Cardiac muscle cell (in vitro differentiated cells and primary cell): ENCODE results near the gene TNIK. TPM values are rescaled to one million over a fixed set of nuclear protein-coding genes. Genes with fewer than 3 reads are reported as not detected.

Experiments
- DNase-seq, 2 donors: peaks; one replicate each; pipeline versions ENCODE4 v3.0.0 to v3.0.0-alpha.2; 2010 to 2017; ENCODE audit warnings: low read depth in 1 of 2, low spot score in 1 of 2
- H3K27ac ChIP-seq: fragments of 200-600 bp; sonication (generic); 2 replicates; pipeline ENCODE4 v1.5.1; 2016
- H3K27me3 ChIP-seq: fragments of 200-600 bp; sonication (generic); 2 replicates; pipeline ENCODE4 v1.6.0; 2016; ENCODE audit warnings: control low read depth
- H3K36me3 ChIP-seq: fragments of 200-600 bp; sonication (generic); 2 replicates; pipeline ENCODE4 v1.5.1; 2016; ENCODE audit warnings: control low read depth
- H3K4me1 ChIP-seq: fragments of 200-600 bp; sonication (generic); 2 replicates; pipeline ENCODE4 v1.8.1; 2017; ENCODE audit warnings: low read depth, mild to moderate bottlenecking, mixed run types
- H3K4me3 ChIP-seq: fragments of 200-600 bp; sonication (generic); 2 replicates; pipeline ENCODE4 v1.5.1; 2016; ENCODE audit warnings: mild to moderate bottlenecking
- H3K9me3 ChIP-seq: fragments of 200-600 bp; sonication (generic); 2 replicates; pipeline ENCODE4 v1.5.1; 2017; ENCODE audit warnings: low read depth, mild to moderate bottlenecking, control low read depth
- polyA plus RNA-seq: library from polyadenylated mRNA; unstranded; fragments of >200 nt; fragmentation: Nextera tagmentation; extraction: Ambion mirVana; gene quantifications from 2 replicates; pipeline ENCODE4 v1.2.1, GENCODE V29; 2016
- total RNA-seq: library from RNA; depleted of rRNA; stranded (reverse); fragments of >200 nt; gene quantifications from 2 replicates; pipeline ENCODE4 v1.2.3, GENCODE V29; 2016
- TF ChIP-seq, protein P1 (sequence below): IDR thresholded peaks from 2 replicates; pipeline ENCODE4 v1.5.1; 2012; ENCODE audit warnings: low read depth, mild to moderate bottlenecking, low read length

Gene TNIK
- total and polyA plus RNA-seq, 2 experiments from 2014 or later, result 32.8 to 55.1 TPM

GRCh38 chr3:171342783-171343420 is 117.3 kb downstream of the TNIK start:
- DNase-seq, result no peak
- Histone ChIP-seq H3K4me3 (no peak overlapping the region), H3K27ac (no peak overlapping the region), H3K9me3 (no peaks in the 10 kb centered on the region), H3K36me3 (no peaks in the 10 kb centered on the region), H3K27me3 (no peaks in the 10 kb centered on the region), H3K4me1 (peaks cover 15% of the 10 kb centered on the region)
- TF ChIP-seq, protein P1, sequence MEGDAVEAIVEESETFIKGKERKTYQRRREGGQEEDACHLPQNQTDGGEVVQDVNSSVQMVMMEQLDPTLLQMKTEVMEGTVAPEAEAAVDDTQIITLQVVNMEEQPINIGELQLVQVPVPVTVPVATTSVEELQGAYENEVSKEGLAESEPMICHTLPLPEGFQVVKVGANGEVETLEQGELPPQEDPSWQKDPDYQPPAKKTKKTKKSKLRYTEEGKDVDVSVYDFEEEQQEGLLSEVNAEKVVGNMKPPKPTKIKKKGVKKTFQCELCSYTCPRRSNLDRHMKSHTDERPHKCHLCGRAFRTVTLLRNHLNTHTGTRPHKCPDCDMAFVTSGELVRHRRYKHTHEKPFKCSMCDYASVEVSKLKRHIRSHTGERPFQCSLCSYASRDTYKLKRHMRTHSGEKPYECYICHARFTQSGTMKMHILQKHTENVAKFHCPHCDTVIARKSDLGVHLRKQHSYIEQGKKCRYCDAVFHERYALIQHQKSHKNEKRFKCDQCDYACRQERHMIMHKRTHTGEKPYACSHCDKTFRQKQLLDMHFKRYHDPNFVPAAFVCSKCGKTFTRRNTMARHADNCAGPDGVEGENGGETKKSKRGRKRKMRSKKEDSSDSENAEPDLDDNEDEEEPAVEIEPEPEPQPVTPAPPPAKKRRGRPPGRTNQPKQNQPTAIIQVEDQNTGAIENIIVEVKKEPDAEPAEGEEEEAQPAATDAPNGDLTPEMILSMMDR, result no peak

- Histone ChIP-seq H3K36me3 (no peaks in the 10 kb centered on the region), H3K27ac (no peak overlapping the region), H3K4me1 (peaks cover 8% of the 10 kb centered on the region), H3K27me3 (no peaks in the 10 kb centered on the region), H3K9me3 (no peaks in the 10 kb centered on the region), H3K4me3 (no peak overlapping the region)
- TF ChIP-seq, protein P1, result no peak
- DNase-seq, result no peak
These were observed 118.0 kb downstream of the TNIK start for GRCh38 chr3:171342200-171342599.

DNA sequence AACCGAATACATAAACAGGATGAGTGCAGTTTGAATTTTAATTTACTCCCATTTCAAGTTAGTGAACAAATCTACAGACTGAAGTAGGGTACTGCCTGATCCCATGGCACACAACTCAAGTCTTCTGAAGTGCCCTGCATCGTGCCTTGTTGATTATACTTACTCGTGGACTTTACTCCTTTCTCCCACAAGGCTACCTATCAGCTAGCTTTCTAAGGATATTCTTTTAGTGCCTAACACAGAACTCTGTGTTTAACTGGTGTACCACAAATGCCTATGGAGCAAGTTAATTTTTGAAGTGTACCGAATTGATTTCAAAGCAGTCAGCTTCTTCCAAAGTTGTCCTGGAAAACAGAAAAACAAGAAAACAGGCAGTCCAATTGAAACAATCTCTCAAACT is 119.8 kb downstream of the TNIK start:
- no peak overlapping the region for H3K27ac ChIP-seq
- TF ChIP-seq, protein P1, result no peak
- no peak overlapping the region for H3K4me3 ChIP-seq
- no peak for DNase-seq
- H3K9me3 ChIP-seq, result no peaks in the 10 kb centered on the region
- H3K36me3 ChIP-seq, result no peaks in the 10 kb centered on the region
- H3K4me1 ChIP-seq, result no peaks in the 10 kb centered on the region
- no peaks in the 10 kb centered on the region for H3K27me3 ChIP-seq

DNA sequence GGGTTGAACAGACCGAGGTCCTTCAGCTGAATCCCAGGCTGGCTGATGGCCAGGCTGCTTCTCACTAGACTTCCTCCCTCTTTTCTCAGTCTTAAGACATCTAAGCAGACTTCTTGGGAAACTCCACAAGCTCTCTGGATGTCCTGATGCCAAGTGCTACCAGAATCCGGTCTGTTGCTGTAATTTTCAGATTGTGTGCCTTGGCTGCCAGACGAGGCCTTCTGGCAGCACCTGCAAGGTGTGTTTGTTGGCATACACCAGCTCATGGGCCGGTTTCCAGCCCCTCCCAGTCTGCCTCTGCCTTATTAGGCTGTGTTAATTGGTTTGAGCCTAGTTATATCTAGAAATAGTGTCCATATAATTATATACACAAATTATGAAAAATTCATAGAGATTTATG is 120.6 kb downstream of the TNIK start:
- Histone ChIP-seq H3K4me3 (no peak overlapping the region), H3K4me1 (peaks cover 2% of the 10 kb centered on the region), H3K36me3 (no peaks in the 10 kb centered on the region), H3K9me3 (no peaks in the 10 kb centered on the region), H3K27me3 (no peaks in the 10 kb centered on the region), H3K27ac (no peak overlapping the region)
- TF ChIP-seq, protein P1, result no peak
- DNase-seq, result no peak

- TF ChIP-seq, protein P1, result no peak
These were observed 123.8 kb downstream of the TNIK start for GRCh38 chr3:171336406-171336805.

DNA sequence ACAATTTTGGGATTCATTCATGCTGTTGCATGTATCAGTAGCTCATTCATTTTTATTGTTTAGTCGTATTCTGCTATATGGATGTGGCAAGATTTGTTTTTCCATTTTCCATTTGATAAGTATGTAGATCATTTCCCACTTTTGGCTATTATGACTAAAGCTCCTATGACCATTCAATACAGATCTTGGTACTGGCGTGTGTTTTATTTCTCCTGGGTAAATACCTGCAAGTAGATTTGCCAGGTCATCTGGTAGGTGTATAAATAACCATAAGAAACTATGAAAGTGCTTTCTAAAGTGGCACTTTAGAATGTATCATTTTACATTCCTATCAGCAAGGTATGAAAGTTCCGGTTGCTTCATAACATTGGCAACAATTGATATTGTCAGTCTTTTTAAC is 124.6 kb downstream of the TNIK start:
- no peak for DNase-seq
- Histone ChIP-seq H3K27me3 (no peaks in the 10 kb centered on the region), H3K9me3 (no peaks in the 10 kb centered on the region), H3K36me3 (no peaks in the 10 kb centered on the region), H3K4me1 (peaks cover 13% of the 10 kb centered on the region), H3K4me3 (no peak overlapping the region), H3K27ac (no peak overlapping the region)
- TF ChIP-seq, protein P1, result no peak

More at GRCh38 chr3:171336406-171336805, 123.8 kb downstream of the TNIK start:
- H3K27ac ChIP-seq, result no peak overlapping the region
- H3K36me3 ChIP-seq, result no peaks in the 10 kb centered on the region
- no peak for DNase-seq
- H3K27me3 ChIP-seq, result no peaks in the 10 kb centered on the region
- no peak overlapping the region for H3K4me3 ChIP-seq
- peaks cover 13% of the 10 kb centered on the region for H3K4me1 ChIP-seq
- H3K9me3 ChIP-seq, result no peaks in the 10 kb centered on the region
